Dedifferentiated amniotic fluid mesenchymal stem cell (primary cell): ENCODE results near the gene SGCB.

Source experiments
- DNase-seq: peaks from one replicate; pipeline ENCODE4 v3.0.0-alpha.2; 2016; ENCODE audit errors: extremely low spot score

Gene SGCB

DNA sequence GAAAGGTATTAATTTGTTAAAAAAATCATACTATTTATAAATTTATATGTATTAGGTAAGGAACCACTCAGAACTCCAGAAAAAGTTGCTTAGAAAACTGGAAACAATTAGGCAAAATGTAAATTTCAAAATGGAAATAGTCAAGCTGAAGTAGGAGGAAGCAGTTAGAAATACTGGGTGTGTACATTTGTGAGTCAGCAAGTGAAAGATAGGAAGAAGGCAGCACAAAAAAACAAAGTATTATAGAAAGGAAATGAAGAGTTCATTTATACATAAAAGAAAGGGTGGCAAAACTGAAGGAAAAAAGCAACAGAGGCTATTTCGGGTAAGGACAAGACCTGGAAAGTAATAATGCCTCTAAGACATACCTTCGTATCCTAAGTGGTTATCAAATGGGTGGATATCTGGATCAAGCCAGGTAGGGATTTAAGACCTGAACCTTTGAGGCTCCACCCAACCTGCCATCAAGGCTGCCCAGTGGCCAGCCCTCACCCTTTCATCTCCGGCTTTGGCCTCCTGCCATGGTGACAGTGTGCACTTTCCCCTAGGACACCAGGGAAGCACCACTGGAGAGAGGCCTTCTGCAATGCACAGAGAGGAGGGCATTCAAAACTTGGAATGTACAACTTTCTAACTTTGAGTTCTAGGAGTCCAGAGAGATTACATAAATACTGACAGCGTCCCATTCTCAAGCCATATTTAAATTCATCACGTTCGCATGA, 18.0 kb downstream of the SGCB start, which contains the start of gene LRRC66:
LRRC66 (minus strand) TSS at position 428 of the 722 bp plus-strand sequence. CDS start 2,750 bp downstream, outside the sequence.
- DNase-seq = no peak

DNA sequence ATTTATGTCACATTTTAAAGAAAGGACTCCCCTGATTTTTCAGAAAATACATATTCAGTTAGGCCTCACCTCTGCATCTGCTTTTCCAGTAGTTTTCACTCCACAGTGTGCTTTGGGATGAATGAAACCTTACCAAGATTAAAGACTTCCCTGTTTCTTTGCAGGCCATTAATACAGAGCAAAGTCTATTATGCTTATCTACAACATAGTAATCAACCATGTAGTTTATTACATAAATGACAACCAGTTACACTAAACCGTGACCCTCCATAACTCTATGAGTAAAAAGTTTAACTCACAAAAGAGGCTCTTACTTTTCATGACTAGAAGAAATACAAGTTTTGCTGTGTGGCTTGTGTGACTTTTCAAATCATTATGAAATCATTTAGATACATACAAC, 20.3 kb downstream of the SGCB start:
- DNase-seq = no peak

DNA sequence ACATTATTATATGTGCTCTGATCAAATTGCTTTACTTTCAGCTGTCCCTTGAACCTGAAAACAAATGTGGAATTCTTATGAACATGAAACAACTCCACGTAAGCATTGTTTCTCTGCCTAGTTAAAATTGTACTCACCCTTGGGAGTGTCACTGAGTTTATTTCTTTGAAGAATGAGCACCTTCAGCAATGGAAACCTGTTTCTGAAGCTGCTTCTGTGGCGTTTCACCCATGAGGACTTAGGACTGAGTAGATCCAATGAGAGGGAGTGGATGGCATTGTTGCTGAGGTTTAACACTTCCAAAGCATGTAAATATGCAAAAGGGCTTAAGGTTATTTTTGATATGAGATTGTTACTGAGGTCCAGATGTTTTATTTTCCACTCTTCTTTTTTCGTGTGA, 21.1 kb downstream of the SGCB start:
- DNase-seq = no peak

DNA sequence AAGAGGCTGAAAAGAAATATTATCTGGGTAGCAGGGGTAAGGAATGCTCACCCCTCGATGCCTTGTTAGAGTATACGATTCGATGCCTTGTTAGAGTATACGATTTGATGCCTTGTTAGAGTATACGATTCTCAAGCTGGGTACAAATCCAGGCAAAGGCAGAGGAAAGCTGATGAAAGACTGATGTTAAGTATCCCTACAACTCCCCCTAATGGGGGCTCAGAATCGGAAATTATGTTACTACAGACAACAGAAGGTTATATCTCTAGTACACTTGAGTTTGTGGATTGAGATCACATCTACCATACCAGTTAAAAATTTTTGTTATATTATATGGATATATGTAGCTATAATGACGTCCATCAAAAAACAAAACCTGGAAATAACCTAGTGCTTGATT, 22.7 kb downstream of the SGCB start:
- no peak for DNase-seq

GRCh38 chr4:52014903-52015302, 23.2 kb downstream of the SGCB start:
- DNase-seq = no peak

DNA sequence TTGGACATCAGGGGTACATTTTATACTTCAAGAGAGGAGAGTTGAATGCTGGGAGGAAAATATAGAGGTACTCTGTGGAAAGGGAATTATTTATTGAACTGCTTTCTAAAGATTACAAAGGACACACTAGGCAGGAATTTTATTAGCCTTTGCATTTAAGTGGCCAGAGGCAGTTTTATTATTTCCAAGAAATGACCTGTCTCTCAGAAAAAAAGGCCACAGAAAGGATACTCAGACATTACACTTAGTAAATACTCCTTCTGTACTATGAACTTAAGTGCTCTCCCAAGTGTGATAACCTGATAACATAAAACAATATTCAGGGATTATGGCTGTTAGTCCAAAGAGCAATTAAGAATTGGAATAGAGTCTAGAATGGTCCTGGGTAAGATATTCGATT, 25.4 kb downstream of the SGCB start:
- DNase-seq = no peak

GRCh38 chr4:52010986-52011385, 27.1 kb downstream of the SGCB start:
- DNase-seq = no peak

- no peak for DNase-seq
Measured at GRCh38 chr4:52006887-52007286, 31.2 kb downstream of the SGCB start.

DNA sequence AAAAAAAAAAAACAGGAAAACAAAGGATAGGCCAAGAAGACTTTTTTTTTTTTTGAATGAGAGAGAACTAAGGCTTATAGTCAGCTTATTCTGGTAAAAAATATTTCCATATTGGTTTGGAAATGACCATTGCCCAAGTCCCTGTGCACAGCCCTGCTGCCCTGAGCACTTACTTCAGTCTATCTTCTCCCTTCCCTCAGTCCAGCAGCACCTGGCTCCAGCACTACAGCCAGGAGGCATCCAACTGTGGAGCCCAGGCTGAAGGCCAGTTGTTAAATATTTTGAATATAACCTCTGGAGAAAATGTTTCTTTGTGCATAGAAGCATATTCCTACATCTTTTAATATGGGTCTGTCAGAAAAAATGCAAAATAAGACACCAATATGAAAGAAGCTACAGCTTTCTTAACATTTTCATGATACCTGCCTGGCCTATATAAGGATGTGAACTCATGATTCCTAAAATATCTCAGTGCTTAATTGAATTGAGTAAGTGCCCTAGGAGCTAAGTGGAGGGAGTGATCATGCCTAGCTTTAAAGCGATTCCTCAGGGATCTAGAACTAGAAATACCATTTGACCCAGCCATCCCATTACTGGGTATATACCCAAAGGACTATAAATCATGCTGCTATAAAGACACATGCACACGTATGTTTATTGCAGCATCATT, 32.4 kb downstream of the SGCB start:
- DNase-seq = no peak

- no peak for DNase-seq
Measured at GRCh38 chr4:52004414-52004813, 33.7 kb downstream of the SGCB start.

- no peak for DNase-seq
Measured at GRCh38 chr4:52001616-52002015, 36.5 kb downstream of the SGCB start.

GRCh38 chr4:51999250-51999649, 38.8 kb downstream of the SGCB start:
- no peak for DNase-seq

- no peak for DNase-seq
Measured at GRCh38 chr4:51998837-51999236, 39.3 kb downstream of the SGCB start.

DNA sequence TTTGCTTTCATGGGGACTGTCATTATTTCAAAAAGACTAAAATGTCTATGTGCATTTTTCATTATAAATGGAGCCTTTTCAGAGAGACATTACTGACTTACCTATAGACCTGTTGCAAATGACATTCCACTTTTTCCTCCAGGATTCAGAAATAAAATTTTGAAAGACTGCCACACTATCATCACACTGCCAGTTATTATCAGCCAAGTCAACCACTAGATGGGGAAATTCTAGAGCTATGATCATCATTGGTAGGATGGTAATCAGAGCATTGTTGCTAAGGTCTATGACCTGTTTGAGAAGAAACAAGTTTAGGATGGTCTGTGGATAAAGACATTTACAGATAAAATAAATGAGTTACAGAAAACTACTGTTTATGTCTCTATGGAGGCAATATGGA, 40.5 kb downstream of the SGCB start:
- DNase-seq = no peak

- DNase-seq = no peak
Measured at GRCh38 chr4:51995647-51996220, 42.4 kb downstream of the SGCB start.
